SK-N-SH treated with all-trans-retinoic acid at 6 μM for 48 hours (cell line): ENCODE measurements around the gene MIPOL1.

Source experiments
- PPARA ChIP-seq: fragments of 250-450 bp; sonication (Bioruptor Pico); IDR thresholded peaks from 2 replicates; pipeline ENCODE4 v1.5.0; 2020; ENCODE audit warnings: mild to moderate bottlenecking, borderline replicate concordance
- RARB ChIP-seq: fragments of 250-450 bp; sonication (Bioruptor Pico); IDR thresholded peaks from 2 replicates; pipeline ENCODE4 v1.8.0; 2021; ENCODE audit warnings: mild to moderate bottlenecking, moderate library complexity
- TCF4 ChIP-seq: fragments of 250-450 bp; sonication (Bioruptor Pico); IDR thresholded peaks from 2 replicates; pipeline ENCODE4 v1.8.0; 2021; ENCODE audit warnings: mild to moderate bottlenecking, moderate library complexity, borderline replicate concordance
- ZNF565 ChIP-seq: fragments of 450-650 bp; formaldehyde crosslinking; conservative IDR thresholded peaks from 2 replicates; pipeline ENCODE4 v1.5.0; 2020; ENCODE audit warnings: low read depth, mild to moderate bottlenecking, moderate library complexity
- ZNF70 ChIP-seq: fragments of 450-650 bp; formaldehyde crosslinking; IDR thresholded peaks from 2 replicates; pipeline ENCODE4 v1.5.0; 2020; ENCODE audit warnings: mild to moderate bottlenecking, moderate library complexity
- TF ChIP-seq, protein P1 (sequence below): fragments of 250-450 bp; sonication (Bioruptor Pico); IDR thresholded peaks from 2 replicates; pipeline ENCODE4 v1.5.1; 2020; ENCODE audit warnings: low read depth, mild to moderate bottlenecking, moderate library complexity
- TF ChIP-seq, protein P2 (sequence below): fragments of 250-450 bp; sonication (Bioruptor Pico); IDR thresholded peaks from 2 replicates; pipeline ENCODE4 v1.8.0; 2020; ENCODE audit warnings: mild to moderate bottlenecking, moderate library complexity, borderline replicate concordance

DNA sequence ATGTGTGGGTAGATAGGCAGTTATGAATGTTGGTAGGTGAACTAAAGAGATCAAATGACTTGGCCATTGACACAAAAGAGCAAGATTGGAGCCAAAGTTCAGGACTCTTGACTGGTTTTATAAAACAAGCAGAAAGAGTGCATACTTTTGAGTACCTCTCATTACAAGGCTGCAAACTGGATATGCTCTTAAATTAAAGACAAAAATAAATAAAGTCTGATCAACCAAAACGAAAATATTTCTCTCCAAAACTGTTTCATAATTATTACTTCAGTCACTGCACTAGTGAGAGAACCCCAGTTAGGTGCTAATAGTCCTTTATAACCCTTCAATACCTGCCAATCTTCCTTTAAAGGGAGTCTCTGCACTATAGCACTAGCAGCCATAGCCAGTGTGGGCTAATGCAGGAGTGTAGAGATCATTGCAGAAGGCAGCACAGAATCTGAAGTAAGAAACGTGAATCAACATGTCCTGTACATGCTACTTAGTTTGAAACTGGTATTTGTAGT lies 250.2 kb downstream of the MIPOL1 start:
- TF ChIP-seq ZNF70 (CRISPR knock-in tag) (no peak), ZNF565 (CRISPR knock-in tag) (no peak), RARB (no peak), TCF4 (CRISPR knock-in tag) (no peak), PPARA (no peak)
- TF ChIP-seq, protein P1, sequence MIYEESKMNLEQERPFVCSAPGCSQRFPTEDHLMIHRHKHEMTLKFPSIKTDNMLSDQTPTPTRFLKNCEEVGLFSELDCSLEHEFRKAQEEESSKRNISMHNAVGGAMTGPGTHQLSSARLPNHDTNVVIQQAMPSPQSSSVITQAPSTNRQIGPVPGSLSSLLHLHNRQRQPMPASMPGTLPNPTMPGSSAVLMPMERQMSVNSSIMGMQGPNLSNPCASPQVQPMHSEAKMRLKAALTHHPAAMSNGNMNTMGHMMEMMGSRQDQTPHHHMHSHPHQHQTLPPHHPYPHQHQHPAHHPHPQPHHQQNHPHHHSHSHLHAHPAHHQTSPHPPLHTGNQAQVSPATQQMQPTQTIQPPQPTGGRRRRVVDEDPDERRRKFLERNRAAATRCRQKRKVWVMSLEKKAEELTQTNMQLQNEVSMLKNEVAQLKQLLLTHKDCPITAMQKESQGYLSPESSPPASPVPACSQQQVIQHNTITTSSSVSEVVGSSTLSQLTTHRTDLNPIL, result no peak
- TF ChIP-seq, protein P2, sequence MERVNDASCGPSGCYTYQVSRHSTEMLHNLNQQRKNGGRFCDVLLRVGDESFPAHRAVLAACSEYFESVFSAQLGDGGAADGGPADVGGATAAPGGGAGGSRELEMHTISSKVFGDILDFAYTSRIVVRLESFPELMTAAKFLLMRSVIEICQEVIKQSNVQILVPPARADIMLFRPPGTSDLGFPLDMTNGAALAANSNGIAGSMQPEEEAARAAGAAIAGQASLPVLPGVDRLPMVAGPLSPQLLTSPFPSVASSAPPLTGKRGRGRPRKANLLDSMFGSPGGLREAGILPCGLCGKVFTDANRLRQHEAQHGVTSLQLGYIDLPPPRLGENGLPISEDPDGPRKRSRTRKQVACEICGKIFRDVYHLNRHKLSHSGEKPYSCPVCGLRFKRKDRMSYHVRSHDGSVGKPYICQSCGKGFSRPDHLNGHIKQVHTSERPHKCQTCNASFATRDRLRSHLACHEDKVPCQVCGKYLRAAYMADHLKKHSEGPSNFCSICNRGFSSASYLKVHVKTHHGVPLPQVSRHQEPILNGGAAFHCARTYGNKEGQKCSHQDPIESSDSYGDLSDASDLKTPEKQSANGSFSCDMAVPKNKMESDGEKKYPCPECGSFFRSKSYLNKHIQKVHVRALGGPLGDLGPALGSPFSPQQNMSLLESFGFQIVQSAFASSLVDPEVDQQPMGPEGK (CRISPR knock-in tag), result no peak
